IPS DF 6.9 (cell line): ENCODE data around the gene HHIPL1.

Experiments used
- DNase-seq: peaks from one replicate; pipeline ENCODE4 v3.0.0-alpha.2; 2013; ENCODE audit warnings: low read depth, low spot score
- H3K27ac ChIP-seq: one replicate; pipeline ENCODE4 v1.5.1; 2013; ENCODE audit warnings: low read length, control low read depth
- H3K27me3 ChIP-seq: 2 replicates; pipeline ENCODE4 v1.6.1; 2013; ENCODE audit warnings: mild to moderate bottlenecking, low read length; ENCODE audit not compliant: control insufficient read depth, insufficient read depth
- H3K36me3 ChIP-seq: 2 replicates; pipeline ENCODE4 v1.6.1; 2013; ENCODE audit warnings: low read length; ENCODE audit not compliant: control insufficient read depth, insufficient read depth
- H3K4me1 ChIP-seq: 2 replicates; pipeline ENCODE4 v1.6.1; 2013; ENCODE audit warnings: low read length; ENCODE audit not compliant: control insufficient read depth, insufficient read depth
- H3K4me3 ChIP-seq: 2 replicates; pipeline ENCODE4 v1.5.1; 2013; ENCODE audit warnings: mild to moderate bottlenecking, low read length
- H3K9me3 ChIP-seq: 2 replicates; pipeline ENCODE4 v1.6.1; 2013; ENCODE audit warnings: low read length, inconsistent platforms; ENCODE audit not compliant: control insufficient read depth, insufficient read depth
- WGBS: extraction: QIAGEN DNeasy Blood & Tissue Kit; methylation state at CpG from one replicate; pipeline ENCODE4 v1.1.7; 2013; ENCODE audit warnings: mixed read lengths, missing lambda C conversion rate; ENCODE audit not compliant: insufficient read length, insufficient coverage; 5-methylcytosine and 5-hydroxymethylcytosine counted together

Gene HHIPL1

DNA sequence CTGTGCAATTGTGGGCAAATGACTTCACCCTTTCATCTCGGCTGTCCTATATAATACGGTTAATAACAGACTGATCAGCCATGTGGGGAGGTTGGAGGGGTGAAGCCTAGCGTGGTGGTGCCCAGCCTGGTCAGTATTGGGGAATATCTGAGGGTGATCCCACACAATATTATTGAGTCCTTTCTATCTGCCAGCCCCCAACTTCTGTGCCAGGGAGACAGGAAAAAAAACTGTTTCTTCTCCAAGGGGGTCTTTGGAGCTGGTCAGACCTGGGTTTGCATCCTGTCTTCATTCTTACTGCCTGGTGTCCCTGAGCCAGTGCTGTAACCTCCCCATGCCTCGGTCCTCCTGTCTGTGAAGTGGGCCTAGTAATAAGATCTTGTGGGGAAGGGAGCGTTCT, 45.7 kb downstream of the HHIPL1 start:
- no peak overlapping the region for H3K4me3 ChIP-seq
- WGBS = no CpG with 5 or more reads among the region's 5 CpGs
- H3K27ac ChIP-seq = no peak overlapping the region
- peaks cover 2% of the 10 kb centered on the region for H3K4me1 ChIP-seq
- DNase-seq = no peak
- no peaks in the 10 kb centered on the region for H3K27me3 ChIP-seq
- H3K9me3 ChIP-seq = no peaks in the 10 kb centered on the region
- no peaks in the 10 kb centered on the region for H3K36me3 ChIP-seq

DNA sequence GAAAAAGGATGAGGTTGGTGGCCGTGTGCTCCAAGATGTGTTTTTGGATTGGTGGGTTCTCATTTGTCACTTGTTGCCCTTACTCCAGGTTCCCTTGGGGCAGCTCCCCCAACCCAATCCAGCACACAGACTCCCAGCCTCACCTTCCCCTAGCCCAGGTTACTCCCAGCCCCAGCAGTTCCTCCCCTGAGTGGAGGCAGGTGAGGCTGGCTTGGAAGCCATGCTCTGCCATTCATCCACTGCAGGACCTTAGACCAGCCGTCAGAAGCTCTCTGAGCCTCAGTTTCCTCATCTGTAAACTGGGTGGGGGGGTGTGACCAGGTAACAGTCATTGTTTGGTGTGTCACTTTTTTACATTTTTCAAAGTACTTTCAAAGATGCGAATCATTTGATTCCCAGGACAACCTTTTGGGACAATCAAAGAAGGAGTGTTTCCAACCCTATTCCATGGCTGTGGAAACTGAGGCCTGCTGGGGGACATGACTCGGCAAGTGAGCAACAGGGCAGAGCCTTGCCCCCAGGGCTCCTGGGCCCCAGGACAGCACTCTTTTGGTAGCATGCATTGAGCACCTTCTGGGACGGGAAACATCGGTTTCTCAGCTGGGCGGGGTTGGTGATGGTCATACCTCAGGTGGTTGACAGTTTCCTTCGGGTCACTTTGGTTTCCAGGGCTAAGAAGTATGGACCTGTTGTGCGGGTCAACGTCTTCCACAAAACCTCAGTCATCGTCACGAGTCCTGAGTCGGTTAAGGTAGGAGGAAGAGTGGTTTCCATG, 46.4 kb downstream of the HHIPL1 start:
- no CpG with 5 or more reads among the region's 13 CpGs for WGBS
- Histone ChIP-seq H3K9me3 (no peaks in the 10 kb centered on the region), H3K27ac (no peak overlapping the region), H3K4me3 (no peak overlapping the region), H3K36me3 (no peaks in the 10 kb centered on the region), H3K4me1 (peaks cover 2% of the 10 kb centered on the region), H3K27me3 (no peaks in the 10 kb centered on the region)
- DNase-seq = no peak

DNA sequence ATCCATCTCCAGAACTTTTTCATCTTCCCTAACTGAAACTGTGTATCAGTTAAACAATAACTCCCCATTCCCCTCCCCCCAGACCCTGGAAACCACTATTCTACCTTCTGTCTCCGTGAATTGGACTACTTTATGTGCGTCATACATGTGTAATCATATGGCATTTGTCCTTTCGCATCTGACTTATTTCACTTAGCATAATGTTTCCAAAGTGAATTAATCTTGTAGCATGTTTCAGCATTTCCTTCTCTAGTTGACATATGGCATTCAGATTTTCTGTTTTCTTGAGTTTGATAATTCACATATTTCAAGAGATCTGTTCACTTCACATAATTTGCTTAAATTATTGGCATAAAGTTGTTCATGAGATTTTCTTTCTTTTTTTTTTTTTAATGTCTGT, 49.0 kb downstream of the HHIPL1 start:
- Histone ChIP-seq H3K9me3 (no peaks in the 10 kb centered on the region), H3K27ac (no peak overlapping the region), H3K36me3 (no peaks in the 10 kb centered on the region), H3K27me3 (no peaks in the 10 kb centered on the region), H3K4me1 (no peaks in the 10 kb centered on the region), H3K4me3 (no peak overlapping the region)
- WGBS = no CpG with 5 or more reads among the region's 3 CpGs
- no peak for DNase-seq

DNA sequence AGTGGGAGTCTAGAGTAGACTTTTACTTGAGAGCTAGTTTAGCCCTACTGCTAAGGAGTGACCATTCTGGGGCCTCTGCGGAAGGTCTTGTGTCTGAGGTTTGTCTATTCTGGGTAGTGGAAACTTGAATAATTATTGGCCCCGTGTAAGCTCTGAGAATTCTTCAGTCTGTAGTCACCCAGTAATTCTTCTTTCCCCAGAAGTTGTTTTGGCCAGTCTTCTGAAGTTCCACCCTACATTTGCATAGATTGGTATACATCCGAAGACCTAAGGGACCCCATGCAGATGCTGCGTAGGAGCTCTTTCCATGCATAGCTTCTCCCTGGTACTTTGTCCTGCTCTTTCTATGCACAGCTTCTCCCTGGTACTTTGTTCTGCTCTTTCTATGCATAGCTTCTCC, 52.0 kb downstream of the HHIPL1 start:
- no CpG with 5 or more reads among the region's 4 CpGs for WGBS
- Histone ChIP-seq H3K4me3 (no peak overlapping the region), H3K9me3 (no peaks in the 10 kb centered on the region), H3K27me3 (no peaks in the 10 kb centered on the region), H3K36me3 (no peaks in the 10 kb centered on the region), H3K27ac (no peak overlapping the region), H3K4me1 (no peaks in the 10 kb centered on the region)
- no peak for DNase-seq

DNA sequence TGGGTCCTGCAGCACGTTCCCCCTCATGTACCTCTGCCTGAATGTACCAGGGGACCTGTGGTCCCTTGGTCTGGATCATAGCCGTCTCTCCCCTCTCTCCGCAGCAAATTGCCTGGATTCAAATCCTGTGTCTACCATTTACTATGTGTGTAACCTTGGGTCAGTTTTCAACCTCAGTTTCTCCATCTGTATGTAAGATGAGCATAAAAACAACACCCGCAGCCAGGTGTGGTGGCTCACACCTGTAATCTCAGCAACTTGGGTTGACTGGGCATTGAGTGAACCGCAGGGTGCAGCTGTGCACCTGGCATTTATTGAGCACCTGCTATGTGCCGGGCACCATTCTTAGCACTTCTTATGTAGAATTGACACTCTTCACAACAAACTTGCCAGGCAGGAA, 53.3 kb downstream of the HHIPL1 start:
- no CpG with 5 or more reads among the region's 6 CpGs for WGBS
- no peak for DNase-seq
- Histone ChIP-seq H3K4me3 (no peak overlapping the region), H3K27me3 (no peaks in the 10 kb centered on the region), H3K27ac (no peak overlapping the region), H3K36me3 (no peaks in the 10 kb centered on the region), H3K9me3 (no peaks in the 10 kb centered on the region), H3K4me1 (no peaks in the 10 kb centered on the region)

DNA sequence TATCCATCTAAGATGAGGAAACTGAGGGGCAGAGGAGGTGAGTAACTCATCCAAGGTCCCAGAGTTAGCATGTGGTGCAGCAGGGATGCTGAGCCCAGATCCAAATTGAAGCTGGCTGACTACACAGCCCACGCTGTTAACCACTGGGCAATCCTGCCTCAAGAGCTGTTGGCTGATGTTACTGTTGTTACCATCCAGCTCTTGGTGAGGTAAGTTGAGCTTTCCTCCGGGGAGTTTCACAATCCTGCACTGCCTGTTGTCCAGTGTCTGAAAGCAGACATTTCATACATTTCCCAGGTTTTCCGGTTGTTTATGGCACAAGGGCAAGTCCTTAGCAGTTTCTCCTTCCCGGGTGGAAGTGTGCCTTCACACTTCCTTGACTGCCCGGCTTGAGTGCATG, 53.7 kb downstream of the HHIPL1 start:
- WGBS = no CpG with 5 or more reads among the region's 5 CpGs
- no peaks in the 10 kb centered on the region for H3K36me3 ChIP-seq
- no peaks in the 10 kb centered on the region for H3K9me3 ChIP-seq
- H3K27ac ChIP-seq = no peak overlapping the region
- no peak overlapping the region for H3K4me3 ChIP-seq
- H3K27me3 ChIP-seq = no peaks in the 10 kb centered on the region
- DNase-seq = no peak
- no peaks in the 10 kb centered on the region for H3K4me1 ChIP-seq

DNA sequence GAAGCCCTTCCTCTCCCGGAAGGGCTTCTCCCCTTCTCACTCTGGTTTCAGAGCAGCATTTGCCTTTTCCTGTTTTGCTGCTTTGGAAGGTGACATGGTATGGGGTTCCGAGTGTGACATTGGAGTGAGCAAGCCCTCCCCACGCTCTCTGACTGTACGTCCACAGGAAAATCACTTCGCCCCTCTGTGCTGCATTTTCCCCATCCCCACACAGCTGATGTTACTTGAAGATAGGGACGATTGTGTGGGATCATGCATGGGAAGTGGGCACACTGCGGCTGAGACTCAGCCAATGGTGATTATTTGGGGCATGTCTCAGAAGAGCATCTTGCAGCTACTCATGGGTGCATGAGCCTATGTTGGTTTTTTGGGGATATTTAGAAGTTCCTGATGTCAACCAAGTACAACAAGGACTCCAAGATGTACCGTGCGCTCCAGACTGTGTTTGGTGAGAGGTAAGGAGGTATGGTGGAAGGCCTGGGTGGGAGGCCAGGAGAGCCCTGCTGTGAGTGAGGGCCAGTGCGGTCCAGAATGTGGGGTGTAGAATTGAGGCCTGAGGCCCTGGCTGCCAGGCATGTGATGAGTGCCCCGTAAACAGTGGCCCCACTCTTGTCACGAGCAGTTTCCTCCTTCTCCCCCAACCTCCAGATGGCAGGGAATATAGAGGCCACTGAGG, 54.3 kb downstream of the HHIPL1 start:
- Histone ChIP-seq H3K27me3 (no peaks in the 10 kb centered on the region), H3K36me3 (no peaks in the 10 kb centered on the region), H3K4me1 (no peaks in the 10 kb centered on the region), H3K4me3 (no peak overlapping the region), H3K27ac (no peak overlapping the region), H3K9me3 (no peaks in the 10 kb centered on the region)
- no CpG with 5 or more reads among the region's 12 CpGs for WGBS
- DNase-seq = no peak

DNA sequence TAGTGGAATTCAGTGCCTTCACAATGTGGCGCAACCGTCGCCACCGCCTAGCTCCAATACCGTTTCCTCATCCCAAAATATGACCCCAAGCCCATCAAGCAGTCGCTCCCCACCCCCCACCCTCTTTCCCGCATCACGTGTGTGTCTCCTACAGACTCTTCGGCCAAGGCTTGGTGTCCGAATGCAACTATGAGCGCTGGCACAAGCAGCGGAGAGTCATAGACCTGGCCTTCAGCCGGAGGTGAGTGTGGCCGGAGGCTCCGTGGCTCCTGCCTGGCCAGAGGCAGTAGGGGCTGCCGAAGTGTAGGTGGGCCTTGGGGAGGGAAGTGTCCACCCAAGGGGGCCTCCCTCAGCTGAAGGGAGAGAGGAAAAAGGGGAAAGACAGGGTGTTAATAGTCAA, 54.9 kb downstream of the HHIPL1 start:
- H3K9me3 ChIP-seq = no peaks in the 10 kb centered on the region
- no peaks in the 10 kb centered on the region for H3K36me3 ChIP-seq
- no peak for DNase-seq
- H3K27me3 ChIP-seq = no peaks in the 10 kb centered on the region
- H3K27ac ChIP-seq = no peak overlapping the region
- no peak overlapping the region for H3K4me3 ChIP-seq
- H3K4me1 ChIP-seq = no peaks in the 10 kb centered on the region
- WGBS = no CpG with 5 or more reads among the region's 16 CpGs

DNA sequence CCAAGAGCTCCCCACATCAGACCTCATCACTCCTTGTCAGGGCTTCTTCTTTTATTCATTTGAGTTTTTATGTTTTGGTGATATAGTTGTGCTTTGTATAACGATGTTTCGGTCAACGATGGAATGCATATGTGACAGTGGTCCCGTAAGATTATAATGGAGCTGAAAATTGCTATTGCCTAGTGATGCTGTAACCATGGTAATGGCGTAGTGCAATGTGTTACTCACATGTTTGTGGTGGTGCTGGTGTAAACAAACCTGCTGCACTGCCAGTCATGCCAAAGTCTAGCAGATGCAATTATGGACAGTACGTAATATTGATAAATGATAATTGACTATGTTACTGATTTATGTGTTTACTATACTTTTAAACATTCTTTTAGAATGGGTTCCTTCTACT, 55.5 kb downstream of the HHIPL1 start:
- H3K4me1 ChIP-seq = no peaks in the 10 kb centered on the region
- 100% methylated on average over 3 of the region's 6 CpGs for WGBS
- no peaks in the 10 kb centered on the region for H3K27me3 ChIP-seq
- no peaks in the 10 kb centered on the region for H3K36me3 ChIP-seq
- H3K4me3 ChIP-seq = no peak overlapping the region
- no peak overlapping the region for H3K27ac ChIP-seq
- no peak for DNase-seq
- H3K9me3 ChIP-seq = no peaks in the 10 kb centered on the region

DNA sequence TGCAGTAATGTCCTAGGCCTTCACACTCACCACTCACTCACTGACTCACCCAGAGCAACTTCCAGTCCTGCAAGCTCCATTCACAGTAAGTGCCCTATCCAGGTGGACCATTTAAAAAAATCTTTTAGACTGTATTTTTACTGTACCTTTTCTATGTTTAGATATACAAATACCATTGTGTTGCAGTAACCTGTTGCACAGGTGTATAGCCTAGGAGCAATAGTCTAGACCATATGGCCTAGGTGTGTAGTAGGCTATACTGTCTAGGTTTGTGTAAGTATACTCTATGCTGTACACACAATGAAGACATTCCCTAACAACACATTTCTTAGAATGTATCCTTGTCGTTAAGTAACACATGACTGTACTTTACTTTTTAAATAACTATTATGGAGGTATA, 56.3 kb downstream of the HHIPL1 start:
- Histone ChIP-seq H3K9me3 (no peaks in the 10 kb centered on the region), H3K4me1 (no peaks in the 10 kb centered on the region), H3K27ac (no peak overlapping the region), H3K36me3 (no peaks in the 10 kb centered on the region), H3K4me3 (no peak overlapping the region), H3K27me3 (no peaks in the 10 kb centered on the region)
- no CpG with 5 or more reads among the region's 1 CpG for WGBS
- DNase-seq = no peak

DNA sequence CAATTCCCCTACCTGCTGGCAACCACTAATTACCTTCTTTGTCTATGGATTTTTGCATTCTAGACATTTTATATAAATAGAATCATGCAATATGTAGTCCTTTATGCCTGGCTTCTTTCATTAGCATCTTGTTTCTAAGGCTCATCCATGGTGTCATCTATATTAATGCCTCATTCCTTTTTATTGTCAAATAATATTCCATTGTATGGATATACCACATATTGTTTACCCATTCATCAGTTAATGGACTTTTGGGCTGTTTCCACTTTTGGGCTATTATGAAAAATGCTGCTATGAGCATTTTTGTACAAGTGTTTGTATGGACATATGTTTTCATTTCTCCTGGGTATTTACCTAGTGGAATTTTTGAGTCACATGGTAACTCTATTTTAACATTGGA, 57.2 kb downstream of the HHIPL1 start:
- Histone ChIP-seq H3K36me3 (no peaks in the 10 kb centered on the region), H3K4me1 (no peaks in the 10 kb centered on the region), H3K4me3 (no peak overlapping the region), H3K27ac (no peak overlapping the region), H3K9me3 (no peaks in the 10 kb centered on the region), H3K27me3 (no peaks in the 10 kb centered on the region)
- DNase-seq = no peak
